ENCODE measurements around the gene MPHOSPH10.
"Not testable (repeated sequence)": the region's sequence is repeated elsewhere in the genome, so short reads cannot be mapped to it uniquely, and the experiment has no call there.

The MPHOSPH10 gene

DNA sequence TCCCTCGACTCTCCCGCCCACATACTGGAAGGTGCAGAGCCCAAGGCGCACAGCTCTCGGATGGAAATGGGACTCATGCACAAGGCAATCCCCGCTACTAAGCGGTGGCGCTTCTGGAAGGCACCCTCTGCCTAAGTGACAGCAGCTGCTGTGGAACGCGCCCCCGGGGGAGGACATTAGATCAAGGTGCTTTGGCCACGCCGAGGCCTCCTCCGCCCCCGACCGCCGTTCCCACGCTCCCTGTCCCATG is 607 bp upstream of the MPHOSPH10 start:
- Histone ChIP-seq H3K4me1 (ENCODE audit: insufficient read depth, low read length, severe bottlenecking) (peaks cover 42% of the 10 kb centered on the region), H3K27me3 (ENCODE audit: insufficient read depth, low read length) (no peaks in the 10 kb centered on the region), H3F3A (ENCODE audit: insufficient read depth, low read length) (no peaks in the 10 kb centered on the region), H3K9me3 (ENCODE audit: low read length) (no peaks in the 10 kb centered on the region), H3K9me2 (ENCODE audit: low read depth, low read length) (no peaks in the 10 kb centered on the region), H3K9ac (ENCODE audit: low read length) (peak overlapping the region; percentile 95), H3K36me3 (ENCODE audit: insufficient read depth, low read length) (peaks cover 30% of the 10 kb centered on the region), H3K27ac (ENCODE audit: low read depth, low read length, poor library complexity, severe bottlenecking) (peak overlapping the region; percentile 57), H2AFZ (ENCODE audit: low read length) (peak overlapping the region; percentile 14; the same call in 1 of the 2 replicates), H4K20me1 (ENCODE audit: insufficient read depth, low read length) (no peaks in the 10 kb centered on the region), H3K79me2 (ENCODE audit: insufficient read depth, low read length) (peaks cover 37% of the 10 kb centered on the region), H3K4me3 (ENCODE audit: low read depth, low read length, poor library complexity, severe bottlenecking) (peak overlapping the region; percentile 78), H3K4me2 (ENCODE audit: low read length) (peak overlapping the region; percentile 84)
- TF ChIP-seq, protein P1, sequence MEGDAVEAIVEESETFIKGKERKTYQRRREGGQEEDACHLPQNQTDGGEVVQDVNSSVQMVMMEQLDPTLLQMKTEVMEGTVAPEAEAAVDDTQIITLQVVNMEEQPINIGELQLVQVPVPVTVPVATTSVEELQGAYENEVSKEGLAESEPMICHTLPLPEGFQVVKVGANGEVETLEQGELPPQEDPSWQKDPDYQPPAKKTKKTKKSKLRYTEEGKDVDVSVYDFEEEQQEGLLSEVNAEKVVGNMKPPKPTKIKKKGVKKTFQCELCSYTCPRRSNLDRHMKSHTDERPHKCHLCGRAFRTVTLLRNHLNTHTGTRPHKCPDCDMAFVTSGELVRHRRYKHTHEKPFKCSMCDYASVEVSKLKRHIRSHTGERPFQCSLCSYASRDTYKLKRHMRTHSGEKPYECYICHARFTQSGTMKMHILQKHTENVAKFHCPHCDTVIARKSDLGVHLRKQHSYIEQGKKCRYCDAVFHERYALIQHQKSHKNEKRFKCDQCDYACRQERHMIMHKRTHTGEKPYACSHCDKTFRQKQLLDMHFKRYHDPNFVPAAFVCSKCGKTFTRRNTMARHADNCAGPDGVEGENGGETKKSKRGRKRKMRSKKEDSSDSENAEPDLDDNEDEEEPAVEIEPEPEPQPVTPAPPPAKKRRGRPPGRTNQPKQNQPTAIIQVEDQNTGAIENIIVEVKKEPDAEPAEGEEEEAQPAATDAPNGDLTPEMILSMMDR (IDR thresholded peaks at IDR 0.05; ENCODE audit: low read length): no peak
- TF ChIP-seq EZH2 (IDR thresholded peaks at IDR 0.05; ENCODE audit: borderline replicate concordance, low read length): no peak

DNA sequence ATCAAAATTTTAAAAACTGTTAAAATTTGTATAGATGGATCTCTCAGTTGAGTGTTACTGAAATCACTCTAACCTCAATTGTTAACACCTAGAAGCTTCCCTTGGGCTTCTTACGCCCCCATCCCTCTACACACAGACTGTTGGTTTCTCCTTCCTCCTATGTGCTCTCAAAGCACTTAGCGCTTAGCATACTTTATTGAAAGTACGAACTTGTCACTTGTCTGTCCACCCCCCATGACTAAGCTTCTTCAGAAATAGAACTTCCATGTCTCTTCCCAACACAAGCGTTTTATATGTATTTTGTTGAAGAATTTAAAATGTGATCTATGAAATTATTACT is 441 bp downstream of the MPHOSPH10 start:
- TF ChIP-seq, protein P1 (IDR thresholded peaks at IDR 0.05; ENCODE audit: low read length): no peak
- TF ChIP-seq EZH2 (IDR thresholded peaks at IDR 0.05; ENCODE audit: borderline replicate concordance, low read length): no peak
- no peaks in the 10 kb centered on the region for H3F3A ChIP-seq (ENCODE audit: insufficient read depth, low read length)
- H3K9ac ChIP-seq (ENCODE audit: low read length): peak overlapping the region; percentile 95
- H4K20me1 ChIP-seq (ENCODE audit: insufficient read depth, low read length): no peaks in the 10 kb centered on the region
- H3K79me2 ChIP-seq (ENCODE audit: insufficient read depth, low read length): peaks cover 37% of the 10 kb centered on the region
- no peak overlapping the region for H2AFZ ChIP-seq (ENCODE audit: low read length)
- no peaks in the 10 kb centered on the region for H3K9me3 ChIP-seq (ENCODE audit: low read length)
- no peaks in the 10 kb centered on the region for H3K27me3 ChIP-seq (ENCODE audit: insufficient read depth, low read length)
- H3K4me1 ChIP-seq (ENCODE audit: insufficient read depth, low read length, severe bottlenecking): peaks cover 42% of the 10 kb centered on the region
- H3K36me3 ChIP-seq (ENCODE audit: insufficient read depth, low read length): peaks cover 35% of the 10 kb centered on the region
- H3K4me2 ChIP-seq (ENCODE audit: low read length): peak overlapping the region; percentile 84
- H3K27ac ChIP-seq (ENCODE audit: low read depth, low read length, poor library complexity, severe bottlenecking): peak overlapping the region; percentile 57
- H3K9me2 ChIP-seq (ENCODE audit: low read depth, low read length): no peaks in the 10 kb centered on the region
- H3K4me3 ChIP-seq (ENCODE audit: low read depth, low read length, poor library complexity, severe bottlenecking): peak overlapping the region; percentile 78

DNA sequence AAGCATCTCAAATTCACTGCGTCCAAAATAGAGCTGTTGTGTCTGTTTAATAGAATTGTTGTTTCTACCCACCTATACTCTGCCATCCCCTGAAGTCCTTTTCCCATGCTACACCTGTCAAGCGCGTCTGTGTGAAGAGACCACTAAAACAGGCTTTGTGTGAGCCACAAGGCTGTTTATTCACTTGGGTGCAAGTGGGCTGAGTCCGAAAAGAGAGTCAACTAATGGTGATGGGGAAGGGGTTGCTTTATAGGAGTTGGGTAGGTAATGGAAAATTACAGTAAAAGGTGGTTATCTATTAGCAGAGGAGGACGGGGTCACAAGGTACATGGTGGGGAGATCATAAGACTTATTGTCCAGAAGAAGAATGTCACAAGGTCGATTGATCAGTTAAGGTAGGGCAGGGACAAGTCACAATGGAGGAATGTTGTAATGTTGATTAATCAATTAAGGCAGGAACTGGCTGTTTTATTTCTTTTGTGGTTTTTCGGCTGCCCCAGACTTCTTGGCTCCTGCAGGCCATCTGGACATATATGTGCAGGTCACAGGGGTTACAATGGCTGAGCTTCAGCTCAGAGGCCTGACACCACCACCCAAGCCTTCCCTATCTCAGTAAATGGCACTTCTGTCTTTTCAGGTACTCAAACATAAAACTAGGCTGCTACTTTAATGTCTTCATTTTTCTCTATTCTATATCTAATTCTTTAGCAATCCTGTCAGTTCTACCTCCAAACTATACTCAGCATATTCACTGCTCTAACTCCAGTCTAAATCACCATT is 1.1 kb downstream of the MPHOSPH10 start:
- Histone ChIP-seq H3K27ac (ENCODE audit: low read depth, low read length, poor library complexity, severe bottlenecking) (peak overlapping the region; percentile 57), H3K4me1 (ENCODE audit: insufficient read depth, low read length, severe bottlenecking) (peaks cover 42% of the 10 kb centered on the region), H3K79me2 (ENCODE audit: insufficient read depth, low read length) (peaks cover 37% of the 10 kb centered on the region), H3K4me3 (ENCODE audit: low read depth, low read length, poor library complexity, severe bottlenecking) (peak overlapping the region; percentile 78), H3K4me2 (ENCODE audit: low read length) (peak overlapping the region; percentile 84), H3K36me3 (ENCODE audit: insufficient read depth, low read length) (peaks cover 42% of the 10 kb centered on the region), H3K9ac (ENCODE audit: low read length) (peak overlapping the region; percentile 95)
- H2AFZ ChIP-seq (ENCODE audit: low read length); H3F3A ChIP-seq (ENCODE audit: insufficient read depth, low read length); H3K9me2 ChIP-seq (ENCODE audit: low read depth, low read length); H3K9me3 ChIP-seq (ENCODE audit: low read length); H4K20me1 ChIP-seq (ENCODE audit: insufficient read depth, low read length); H3K27me3 ChIP-seq (ENCODE audit: insufficient read depth, low read length): not testable (repeated sequence)

DNA sequence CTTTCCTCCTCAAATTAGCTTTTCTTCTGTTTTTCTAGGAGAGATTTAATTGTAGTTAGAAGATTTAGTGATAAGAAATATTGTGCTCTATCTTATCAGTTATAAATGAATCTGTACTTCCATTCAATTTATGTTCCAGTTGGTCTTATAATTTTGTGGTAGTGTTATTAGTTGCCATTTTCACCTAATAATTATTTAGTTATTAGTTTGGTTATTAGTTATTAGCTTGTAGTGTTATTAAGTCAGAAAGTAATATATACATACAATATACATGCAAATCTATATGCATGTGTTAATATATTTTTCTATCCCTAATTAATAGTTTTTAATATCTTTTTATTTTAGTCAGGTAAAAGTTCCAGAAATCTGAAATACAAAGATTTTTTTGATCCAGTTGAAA is 3.2 kb downstream of the MPHOSPH10 start:
- no peak overlapping the region for H3K4me3 ChIP-seq (ENCODE audit: low read depth, low read length, poor library complexity, severe bottlenecking)
- H2AFZ ChIP-seq (ENCODE audit: low read length): no peak overlapping the region
- H3K36me3 ChIP-seq (ENCODE audit: insufficient read depth, low read length): peaks cover 50% of the 10 kb centered on the region
- H3K9me2 ChIP-seq (ENCODE audit: low read depth, low read length): no peaks in the 10 kb centered on the region
- peaks cover 33% of the 10 kb centered on the region for H3K79me2 ChIP-seq (ENCODE audit: insufficient read depth, low read length)
- no peaks in the 10 kb centered on the region for H3K27me3 ChIP-seq (ENCODE audit: insufficient read depth, low read length)
- H3K4me2 ChIP-seq (ENCODE audit: low read length): no peak overlapping the region
- TF ChIP-seq, protein P1 (IDR thresholded peaks at IDR 0.05; ENCODE audit: low read length): no peak
- no peak for TF ChIP-seq EZH2 (IDR thresholded peaks at IDR 0.05; ENCODE audit: borderline replicate concordance, low read length)
- no peak overlapping the region for H3K27ac ChIP-seq (ENCODE audit: low read depth, low read length, poor library complexity, severe bottlenecking)
- no peaks in the 10 kb centered on the region for H4K20me1 ChIP-seq (ENCODE audit: insufficient read depth, low read length)
- no peak overlapping the region for H3K9ac ChIP-seq (ENCODE audit: low read length)
- H3K4me1 ChIP-seq (ENCODE audit: insufficient read depth, low read length, severe bottlenecking): peaks cover 28% of the 10 kb centered on the region
- H3F3A ChIP-seq (ENCODE audit: insufficient read depth, low read length): no peaks in the 10 kb centered on the region
- no peaks in the 10 kb centered on the region for H3K9me3 ChIP-seq (ENCODE audit: low read length)
